Measurements from ENCODE around the gene BICDL1. TPM values are rescaled to one million over a fixed set of nuclear protein-coding genes. Genes with fewer than 3 reads are reported as not detected.

The BICDL1 gene
- total and polyA plus RNA-seq, 7 donors, result 0.16 to 13.1 (median 1.4) TPM

- H3K4me1 ChIP-seq, result peaks cover 0 to 76% (median 44%) of the 10 kb centered on the region in 4 donors
- H3K9me3 ChIP-seq, result no peaks in the 10 kb centered on the region
- peak overlapping the region; percentile 97 to 98 (median 97) for H3K27ac ChIP-seq
- WGBS, 2 donors, result 10 to 19% methylated on average over 31 of the region's 31 CpGs
- intact Hi-C loops (cut with DNase I), result loop anchor here (2.0 to 5.0 kb wide), 2 partner anchors 29 to 86 kb away; partner anchors contain the start of gene RPLP0
- H3K27me3 ChIP-seq, result no peaks in the 10 kb centered on the region
- no peak for DNase-seq
- H3K4me3 ChIP-seq, result peak overlapping the region; percentile 78 to 95 (median 80)
- no peaks in the 10 kb centered on the region for H3K36me3 ChIP-seq
- TF ChIP-seq POLR2AphosphoS5 (IDR thresholded peaks at IDR 0.05) (no peak), CTCF (IDR thresholded peaks at IDR 0.05) (no peak), EP300 (IDR thresholded peaks at IDR 0.05) (no peak), POLR2A (IDR thresholded peaks at IDR 0.05) (no peak)
Observed at GRCh38 chr12:120115692-120116440, 126.8 kb downstream of the BICDL1 start.

GRCh38 chr12:120116441-120116791 lies 127.4 kb downstream of the BICDL1 start, which contains the start of gene RAB35:
RAB35 (minus strand) TSS chr12:120116753; CDS start chr12:120116650, 103 bp downstream.
- WGBS, 2 donors, result 0 to 1% methylated on average over 50 of the region's 50 CpGs
- Histone ChIP-seq H3K9me3 (no peaks in the 10 kb centered on the region), H3K27me3 (no peaks in the 10 kb centered on the region), H3K4me3 (peak within 1 kb of the TSS; percentile 78 to 95 (median 80)), H3K36me3 (no peaks in the 10 kb centered on the region), H3K4me1 (peaks cover 0 to 71% (median 43%) of the 10 kb centered on the region in 4 donors), H3K27ac (peak within 1 kb of the TSS; percentile 97 to 98 (median 97))
- TF ChIP-seq POLR2A (IDR thresholded peaks at IDR 0.05), result no peak
- no peak for TF ChIP-seq POLR2AphosphoS5 (IDR thresholded peaks at IDR 0.05)
- no peak for TF ChIP-seq CTCF (IDR thresholded peaks at IDR 0.05)
- no peak for TF ChIP-seq EP300 (IDR thresholded peaks at IDR 0.05)
- no peak for DNase-seq
- intact Hi-C loops (cut with DNase I), result loop anchor here (2.0 to 5.0 kb wide), 2 partner anchors 30 to 86 kb away; partner anchors contain the start of gene RPLP0

GRCh38 chr12:120116792-120117651 lies 128.0 kb downstream of the BICDL1 start:
- Histone ChIP-seq H3K27ac (peak overlapping the region; percentile 97 to 98 (median 97)), H3K9me3 (no peaks in the 10 kb centered on the region), H3K4me1 (peaks cover 0 to 65% (median 43%) of the 10 kb centered on the region in 4 donors), H3K4me3 (peak overlapping the region; percentile 78 to 95 (median 80)), H3K27me3 (no peaks in the 10 kb centered on the region), H3K36me3 (no peaks in the 10 kb centered on the region)
- peak; percentile 97 for DNase-seq
- peak; percentile 40 to 59 for TF ChIP-seq POLR2A (IDR thresholded peaks at IDR 0.05)
- TF ChIP-seq EP300 (IDR thresholded peaks at IDR 0.05), result no peak
- TF ChIP-seq POLR2AphosphoS5 (IDR thresholded peaks at IDR 0.05), result peak; percentile 75 to 93 (median 83)
- no peak for TF ChIP-seq CTCF (IDR thresholded peaks at IDR 0.05)
- intact Hi-C loops (cut with DNase I), result loop anchor here (2.0 to 5.0 kb wide), 2 partner anchors 30 to 85 kb away; partner anchors contain the start of gene RPLP0
- WGBS, 2 donors, result 1% methylated on average over 91 of the region's 91 CpGs

- Histone ChIP-seq H3K36me3 (no peaks in the 10 kb centered on the region), H3K27ac (peak overlapping the region; percentile 97 to 98 (median 97)), H3K4me3 (peak overlapping the region; percentile 78 to 95 (median 80)), H3K4me1 (peaks cover 0 to 62% (median 43%) of the 10 kb centered on the region in 4 donors), H3K9me3 (no peaks in the 10 kb centered on the region), H3K27me3 (no peaks in the 10 kb centered on the region)
- DNase-seq, result no peak
- intact Hi-C loops (cut with DNase I), result loop anchor here (2.0 to 5.0 kb wide), 2 partner anchors 31 to 84 kb away; partner anchors contain the start of gene RPLP0
- no peak for TF ChIP-seq EP300 (IDR thresholded peaks at IDR 0.05)
- no peak for TF ChIP-seq POLR2AphosphoS5 (IDR thresholded peaks at IDR 0.05)
- no peak for TF ChIP-seq CTCF (IDR thresholded peaks at IDR 0.05)
- TF ChIP-seq POLR2A (IDR thresholded peaks at IDR 0.05), result no peak
- 37 to 38% methylated on average over 7 of the region's 7 CpGs for WGBS, 2 donors
Observed at GRCh38 chr12:120117961-120118320, 128.9 kb downstream of the BICDL1 start.
